Activated CD4-positive, alpha-beta T cell treated with anti-CD3 and anti-CD28 coated beads for 36 hours (primary cell): ENCODE data around the gene FGD4. TPM values are rescaled to one million over a fixed set of nuclear protein-coding genes. Genes with fewer than 3 reads are reported as not detected.
"Not testable (repeated sequence)": the region's sequence is repeated elsewhere in the genome, so short reads cannot be mapped to it uniquely, and the experiment has no call there.

Experiments used
- ATAC-seq: fragments of 200-7000 bp; cut with Tn5 transposase; one replicate; pipeline ENCODE4 v1.10.0; 2021; ENCODE audit warnings: mild to moderate bottlenecking, moderate library complexity
- CTCF ChIA-PET: fragments of 350-600 bp; sonication (Branson Sonifier 250); formaldehyde crosslinking; loops from one replicate; lab custom pipeline; 2021; ENCODE audit warnings: antibody characterized with exemption; lab: Charles Lee
- POLR2A ChIA-PET: fragments of 350-600 bp; sonication (Branson Sonifier 250); formaldehyde crosslinking; loops from one replicate; lab custom pipeline; 2021; ENCODE audit warnings: antibody characterized with exemption, inconsistent platforms; lab: Charles Lee
- DNase-seq: peaks from one replicate; pipeline ENCODE4 v3.0.0-alpha.2; 2020
- H3K27ac Mint-ChIP-seq: one replicate; pipeline ENCODE4 v1.8.0; 2021; ENCODE audit warnings: mixed read lengths
- H3K27me3 Mint-ChIP-seq: one replicate; pipeline ENCODE4 v1.8.0; 2021; ENCODE audit warnings: mixed read lengths
- H3K36me3 Mint-ChIP-seq: one replicate; pipeline ENCODE4 v1.8.0; 2021; ENCODE audit warnings: low read depth, mixed read lengths
- H3K4me1 Mint-ChIP-seq: one replicate; pipeline ENCODE4 v1.8.0; 2021; ENCODE audit warnings: mixed read lengths
- H3K4me3 Mint-ChIP-seq: one replicate; pipeline ENCODE4 v1.8.0; 2021; ENCODE audit warnings: mild to moderate bottlenecking, moderate library complexity, mixed read lengths
- H3K9me3 Mint-ChIP-seq: one replicate; pipeline ENCODE4 v1.8.0; 2021; ENCODE audit warnings: low read depth, mixed read lengths
- intact Hi-C, 2 experiments: fragments of 100-400 bp; cut with DNase I in 1 of 2; cut with micrococcal nuclease in 1 of 2; formaldehyde crosslinking; loops; one replicate each; pipeline versions ENCODE4 v1.14.2 to v1.15.1; 2022 to 2024; cut with DNase I, micrococcal nuclease
- total RNA-seq, 2 experiments: library from RNA; stranded (reverse); gene quantifications; one replicate each; pipeline ENCODE4 v1.2.3, GENCODE V29; 2021

FGD4 gene
- total RNA-seq, 2 experiments from 2014 or later = 0.07 TPM; not detected in 1

DNA sequence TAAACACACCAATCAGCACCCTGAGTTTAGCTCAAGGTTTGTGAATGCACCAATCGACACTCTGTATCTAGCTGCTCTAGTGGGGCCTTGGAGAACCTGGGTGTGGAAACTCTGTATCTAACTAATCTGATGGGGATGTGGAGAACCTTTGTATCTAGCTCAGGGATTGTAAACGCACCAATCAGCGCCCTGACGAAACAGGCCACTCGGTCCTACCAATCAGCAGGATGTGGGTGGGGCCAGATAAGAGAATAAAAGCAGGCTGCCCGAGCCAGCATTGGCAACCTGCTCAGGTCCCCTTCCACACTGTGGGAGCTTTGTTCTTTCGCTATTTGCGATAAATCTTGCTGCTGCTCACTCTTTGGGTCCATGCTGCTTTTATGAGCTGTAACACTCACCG, 127.0 kb downstream of the FGD4 start:
- DNase-seq, H3K36me3 Mint-ChIP-seq, POLR2A ChIA-PET, H3K9me3 Mint-ChIP-seq, intact Hi-C loops, H3K4me3 Mint-ChIP-seq, H3K27me3 Mint-ChIP-seq, H3K4me1 Mint-ChIP-seq, ATAC-seq, CTCF ChIA-PET, H3K27ac Mint-ChIP-seq: not testable (repeated sequence)

DNA sequence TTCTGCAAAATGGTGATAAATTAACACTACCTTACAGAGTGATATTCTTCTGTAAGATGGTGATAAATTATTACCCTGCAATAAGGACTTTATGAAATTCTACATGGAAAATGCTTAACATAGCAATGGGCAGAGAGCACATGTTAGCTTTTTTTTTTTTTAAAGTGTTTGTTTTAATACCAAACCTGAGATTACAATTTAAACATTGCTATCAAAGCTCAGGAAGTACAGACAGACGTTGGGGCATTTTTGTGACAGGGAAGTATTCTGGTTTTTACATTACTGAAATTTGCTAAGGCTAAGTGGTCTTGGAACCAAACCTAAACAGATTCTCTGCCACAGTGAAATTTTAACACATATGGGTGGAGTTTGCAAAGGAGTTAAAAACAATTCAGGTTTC, 133.1 kb downstream of the FGD4 start:
- ATAC-seq (no peak), DNase-seq (no peak)
- POLR2A ChIA-PET = no interaction called here
- Mint-ChIP-seq H3K27ac (no peak overlapping the region), H3K27me3 (peaks cover 10% of the 10 kb centered on the region), H3K36me3 (no peaks in the 10 kb centered on the region), H3K4me1 (peaks cover 6% of the 10 kb centered on the region), H3K4me3 (no peak overlapping the region), H3K9me3 (no peaks in the 10 kb centered on the region)
- CTCF ChIA-PET = interaction anchor here (1.0 kb wide), 1 partner anchor 167 kb away, joined by 3 read pairs; no protein-coding TSS in a partner anchor
- intact Hi-C loops = no loop called here

DNA sequence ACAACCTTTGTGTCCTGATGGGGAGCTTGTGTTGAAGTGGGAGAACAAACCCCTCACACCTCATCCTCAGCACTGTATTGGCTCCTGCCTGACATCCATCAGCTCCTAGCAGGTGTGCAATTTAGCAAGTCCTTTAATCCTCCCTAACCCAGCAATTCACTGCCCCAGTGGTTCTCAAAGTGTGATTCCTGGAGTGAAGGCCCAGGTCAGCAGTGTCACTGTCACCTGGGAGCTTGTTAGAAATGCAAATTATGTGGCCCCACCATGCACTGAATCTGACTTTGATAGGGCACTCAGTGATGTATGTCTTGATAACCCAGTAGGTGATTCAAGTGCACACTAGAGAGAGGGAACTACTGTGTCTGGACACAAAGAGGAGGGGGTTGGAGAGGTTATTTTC, 133.6 kb downstream of the FGD4 start:
- Mint-ChIP-seq H3K4me3 (no peak overlapping the region), H3K36me3 (no peaks in the 10 kb centered on the region), H3K27me3 (peaks cover 12% of the 10 kb centered on the region), H3K9me3 (no peaks in the 10 kb centered on the region), H3K4me1 (peaks cover 4% of the 10 kb centered on the region), H3K27ac (no peak overlapping the region)
- DNase-seq (no peak), ATAC-seq (no peak)
- ChIA-PET POLR2A (no interaction called here), CTCF (interaction anchor here (0.6 to 1.0 kb wide), 2 partner anchors 12 to 167 kb away, joined by 3 read pairs; no protein-coding TSS in a partner anchor)
- intact Hi-C loops = no loop called here

DNA sequence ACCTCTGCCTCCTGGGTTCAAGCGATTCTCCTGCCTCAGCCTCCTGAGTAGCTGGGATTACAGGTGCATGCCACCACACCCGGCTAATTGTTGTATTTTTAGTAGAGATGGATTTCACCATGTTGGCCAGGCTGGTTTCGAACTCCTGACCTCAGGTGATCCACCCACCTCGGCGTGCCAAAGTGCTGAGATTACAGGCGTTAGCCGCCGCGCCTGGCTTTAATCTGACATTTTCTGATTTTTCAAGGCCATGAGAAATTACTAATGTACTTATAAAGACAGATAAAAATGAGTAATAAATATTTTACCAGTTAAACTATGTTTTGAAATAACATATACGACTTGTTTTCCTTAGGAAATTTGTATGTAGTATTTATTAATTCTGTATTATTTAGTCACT, 134.1 kb downstream of the FGD4 start:
- H3K4me1 Mint-ChIP-seq, ATAC-seq, DNase-seq, intact Hi-C loops, H3K27ac Mint-ChIP-seq, CTCF ChIA-PET, H3K4me3 Mint-ChIP-seq, H3K36me3 Mint-ChIP-seq, H3K9me3 Mint-ChIP-seq, POLR2A ChIA-PET: not testable (repeated sequence)
- peaks cover 12% of the 10 kb centered on the region for H3K27me3 Mint-ChIP-seq

DNA sequence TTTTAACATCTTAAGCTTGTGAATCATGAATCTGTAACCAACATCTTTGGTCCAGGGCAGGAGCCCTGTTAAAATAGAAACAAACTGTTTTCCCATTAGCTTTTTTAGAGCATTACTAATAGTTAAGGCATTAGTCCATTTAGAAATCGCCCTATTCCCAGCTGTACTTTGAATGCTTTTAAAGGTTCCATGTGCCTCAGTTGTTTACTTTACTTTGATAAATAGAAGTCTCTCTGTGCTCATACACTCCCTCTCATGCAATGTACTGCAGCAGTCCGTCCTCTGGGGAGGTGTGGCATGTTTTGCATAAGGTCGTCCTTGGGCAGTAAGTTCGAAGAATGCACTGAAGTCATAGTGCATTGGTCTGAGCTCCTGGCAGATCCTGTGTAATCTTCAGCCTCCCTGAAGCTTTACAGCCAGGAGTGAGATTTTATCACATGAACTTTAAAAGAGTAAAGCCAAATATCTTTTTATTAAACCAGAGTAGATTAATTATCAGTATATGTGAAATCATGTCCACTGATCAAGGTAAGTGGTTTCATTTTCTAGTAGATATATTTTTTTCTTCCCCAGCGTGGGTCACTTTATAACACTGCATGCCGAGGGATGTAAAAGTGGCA, 134.7 kb downstream of the FGD4 start:
- H3K27ac Mint-ChIP-seq = no peak overlapping the region
- H3K27me3 Mint-ChIP-seq = peaks cover 12% of the 10 kb centered on the region
- no peaks in the 10 kb centered on the region for H3K36me3 Mint-ChIP-seq
- intact Hi-C loops = no loop called here
- H3K4me3 Mint-ChIP-seq = no peak overlapping the region
- ChIA-PET CTCF (no interaction called here), POLR2A (no interaction called here)
- no peaks in the 10 kb centered on the region for H3K9me3 Mint-ChIP-seq
- no peak for ATAC-seq
- DNase-seq = no peak
- H3K4me1 Mint-ChIP-seq = peaks cover 4% of the 10 kb centered on the region

DNA sequence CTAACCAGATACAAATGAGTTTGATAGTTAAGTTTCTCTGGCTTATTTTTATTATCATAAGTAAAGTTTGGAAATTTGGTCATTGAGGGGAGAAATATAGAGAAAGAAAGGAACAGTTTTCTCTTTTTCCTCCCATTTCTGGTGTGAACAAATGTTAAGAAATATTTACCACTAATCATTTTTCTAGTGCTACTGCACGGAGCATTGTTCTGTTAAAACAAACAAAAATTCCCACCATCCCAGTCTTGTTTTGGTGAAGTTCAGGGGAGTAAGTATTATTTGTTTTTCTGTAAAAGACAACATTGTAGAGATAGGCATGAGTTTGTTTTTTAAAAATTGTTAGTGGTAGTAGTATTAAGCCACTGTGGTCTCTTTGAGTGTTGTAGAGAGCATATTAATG, 135.3 kb downstream of the FGD4 start:
- Mint-ChIP-seq H3K4me1 (peaks cover 4% of the 10 kb centered on the region), H3K4me3 (no peak overlapping the region), H3K9me3 (no peaks in the 10 kb centered on the region), H3K27ac (no peak overlapping the region), H3K27me3 (peaks cover 12% of the 10 kb centered on the region), H3K36me3 (no peaks in the 10 kb centered on the region)
- ChIA-PET CTCF (no interaction called here), POLR2A (no interaction called here)
- no peak for ATAC-seq
- intact Hi-C loops = no loop called here
- DNase-seq = no peak

DNA sequence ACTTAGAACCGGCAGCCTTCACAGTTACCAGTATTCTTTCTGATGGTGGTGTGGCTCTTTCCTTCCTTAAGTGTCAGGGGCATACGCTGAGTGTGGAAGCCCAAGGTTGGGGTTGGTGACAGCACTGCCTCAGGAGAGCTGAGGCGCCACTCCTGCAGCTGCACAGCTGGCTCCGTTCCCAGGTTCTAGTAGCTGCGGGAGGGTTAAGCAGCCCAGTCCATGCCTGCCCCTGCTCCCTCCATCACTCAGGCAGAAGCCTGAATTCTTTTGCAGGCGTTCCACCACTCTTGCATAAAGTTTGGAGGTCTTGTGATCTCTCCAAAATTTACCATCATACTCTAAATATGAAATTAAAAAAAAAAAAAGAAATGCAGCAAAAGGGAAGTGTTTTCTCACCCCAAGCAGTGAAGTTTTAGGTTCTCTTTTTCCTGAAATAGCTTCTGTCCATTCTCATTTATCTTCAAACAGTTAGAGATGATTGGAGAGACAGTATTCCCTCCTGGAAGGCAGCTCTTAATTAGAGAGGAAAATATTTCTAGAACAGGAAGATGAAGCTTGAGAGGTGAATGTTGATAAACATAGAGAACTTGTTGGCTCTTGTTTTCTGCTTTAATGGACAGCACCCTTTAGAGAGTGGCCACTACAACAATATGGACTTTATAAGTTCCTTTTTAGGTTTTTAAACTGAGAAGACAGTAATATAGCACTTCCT, 136.1 kb downstream of the FGD4 start:
- H3K9me3 Mint-ChIP-seq = no peaks in the 10 kb centered on the region
- H3K4me1 Mint-ChIP-seq = peaks cover 4% of the 10 kb centered on the region
- no peak for ATAC-seq
- ChIA-PET POLR2A (no interaction called here), CTCF (interaction anchor here (0.6 kb wide), 2 partner anchors 79 to 773 kb away, joined by 3 read pairs; no protein-coding TSS in a partner anchor)
- H3K4me3 Mint-ChIP-seq = no peak overlapping the region
- intact Hi-C loops = no loop called here
- peaks cover 12% of the 10 kb centered on the region for H3K27me3 Mint-ChIP-seq
- no peaks in the 10 kb centered on the region for H3K36me3 Mint-ChIP-seq
- no peak overlapping the region for H3K27ac Mint-ChIP-seq
- peak; percentile 9 for DNase-seq

DNA sequence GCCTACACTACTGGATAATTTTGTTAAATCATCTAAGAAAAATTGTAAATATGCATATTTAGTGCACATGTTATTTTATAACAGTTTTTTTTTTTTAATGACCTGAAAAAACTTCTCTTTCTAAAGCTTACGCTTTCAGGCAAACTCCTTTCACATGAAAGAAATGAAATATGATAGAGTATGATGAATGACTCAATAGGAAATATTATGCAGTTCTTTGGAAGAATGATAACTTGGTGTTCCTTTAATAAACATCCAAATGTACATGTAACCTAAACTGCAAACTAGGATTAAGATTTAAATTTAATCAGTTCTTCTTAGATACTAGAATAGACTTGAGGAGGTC, 136.6 kb downstream of the FGD4 start:
- DNase-seq (no peak), ATAC-seq (no peak)
- Mint-ChIP-seq H3K36me3 (no peaks in the 10 kb centered on the region), H3K4me1 (peaks cover 4% of the 10 kb centered on the region), H3K27ac (no peak overlapping the region), H3K27me3 (peaks cover 12% of the 10 kb centered on the region), H3K9me3 (no peaks in the 10 kb centered on the region), H3K4me3 (no peak overlapping the region)
- intact Hi-C loops = no loop called here
- ChIA-PET POLR2A (no interaction called here), CTCF (interaction anchor here (0.6 kb wide), 1 partner anchor 773 kb away, joined by 3 read pairs; no protein-coding TSS in a partner anchor)

DNA sequence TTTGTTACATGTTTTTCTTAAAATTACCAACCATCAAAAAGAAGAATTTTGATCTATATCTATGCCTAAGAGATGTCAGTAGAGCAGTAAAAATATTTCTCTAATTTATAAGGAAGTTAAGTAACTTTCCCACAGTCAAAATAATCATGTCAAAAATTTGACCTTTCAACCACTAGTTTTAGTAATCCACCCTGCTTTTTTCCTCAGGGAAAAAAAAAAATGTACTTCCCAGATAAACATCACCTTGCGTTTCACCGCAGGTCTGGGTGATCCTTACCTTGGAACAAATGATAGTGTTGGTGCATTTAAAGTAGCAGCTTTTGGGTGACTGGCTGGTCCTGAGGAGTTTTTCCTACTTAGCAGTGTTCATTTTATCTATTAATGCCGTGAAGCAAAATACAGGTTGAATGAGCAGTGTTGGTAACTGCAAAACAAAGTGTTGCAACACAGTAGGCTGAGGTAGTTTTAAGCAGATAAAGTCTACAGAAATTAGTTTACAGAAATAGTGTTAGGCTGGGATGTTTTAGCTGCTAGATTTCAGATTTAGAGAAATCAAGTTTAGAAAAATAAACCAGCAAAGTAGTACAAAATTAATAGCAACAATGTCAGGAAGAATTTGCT, 142.5 kb downstream of the FGD4 start:
- Mint-ChIP-seq H3K27ac (no peak overlapping the region), H3K27me3 (peaks cover 5% of the 10 kb centered on the region), H3K9me3 (no peaks in the 10 kb centered on the region), H3K4me1 (no peaks in the 10 kb centered on the region), H3K36me3 (no peaks in the 10 kb centered on the region), H3K4me3 (no peak overlapping the region)
- POLR2A ChIA-PET = no interaction called here
- ATAC-seq = no peak
- no peak for DNase-seq
- intact Hi-C loops = no loop called here
- CTCF ChIA-PET = no interaction called here

DNA sequence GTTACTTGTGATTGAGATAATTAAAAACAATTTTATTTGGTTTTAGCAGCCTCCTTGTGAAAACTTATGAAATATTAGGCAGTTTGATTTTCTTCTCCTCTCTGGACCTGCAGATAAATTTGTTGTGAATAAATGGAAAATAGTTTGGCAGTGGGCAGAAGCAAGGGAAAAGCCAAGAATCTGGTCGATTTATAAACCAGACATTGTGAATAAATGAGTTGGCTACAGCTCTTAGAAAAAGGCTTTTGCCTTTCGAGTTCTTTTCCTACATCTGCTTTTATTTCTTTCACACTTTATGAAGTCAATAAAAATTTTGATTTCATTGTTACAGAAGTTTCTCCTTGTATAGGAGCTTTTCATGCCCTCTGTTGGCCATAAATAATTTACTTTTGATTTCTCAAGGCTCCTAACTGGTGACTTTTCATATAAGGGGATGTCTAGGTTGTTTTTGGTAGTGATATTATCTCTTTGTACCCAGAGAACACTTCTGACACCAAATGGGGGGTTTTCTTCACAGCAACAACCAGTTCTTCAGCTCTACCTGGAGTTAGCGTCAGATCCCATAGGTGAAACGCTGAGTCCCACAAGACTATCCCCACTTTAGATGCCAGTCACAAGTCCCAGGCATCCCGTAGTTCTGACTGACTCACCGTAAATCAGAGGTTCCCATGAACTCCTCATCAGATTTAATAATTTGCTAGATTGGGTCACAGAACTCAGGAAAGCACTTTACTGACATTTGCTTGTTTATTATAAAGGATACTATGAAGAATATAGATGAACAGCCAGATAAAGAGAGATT, 143.3 kb downstream of the FGD4 start:
- DNase-seq (no peak), ATAC-seq (no peak)
- H3K4me1 Mint-ChIP-seq = no peaks in the 10 kb centered on the region
- H3K27me3 Mint-ChIP-seq = no peaks in the 10 kb centered on the region
- no peaks in the 10 kb centered on the region for H3K36me3 Mint-ChIP-seq
- H3K9me3 Mint-ChIP-seq = no peaks in the 10 kb centered on the region
- no peak overlapping the region for H3K4me3 Mint-ChIP-seq
- ChIA-PET CTCF (no interaction called here), POLR2A (no interaction called here)
- no peak overlapping the region for H3K27ac Mint-ChIP-seq
- intact Hi-C loops = no loop called here

DNA sequence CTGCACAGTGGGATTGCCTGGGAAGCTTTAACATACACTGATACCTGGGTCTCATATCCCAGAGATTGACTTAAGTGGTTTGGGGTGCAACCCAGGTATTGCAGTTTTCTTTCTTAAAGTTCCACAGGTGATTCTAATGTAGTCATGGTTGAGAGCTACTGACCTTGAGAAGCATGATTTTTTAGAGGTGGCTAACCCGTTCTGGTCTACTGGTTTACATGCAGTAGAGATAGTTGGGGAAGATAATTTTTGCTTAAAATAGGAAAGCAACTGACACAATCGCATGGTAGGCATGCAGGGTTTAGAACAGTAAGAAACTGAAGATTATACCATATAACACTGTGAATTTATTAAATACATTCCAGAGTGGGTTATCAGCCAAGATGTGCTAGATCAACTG, 145.5 kb downstream of the FGD4 start:
- no peak overlapping the region for H3K27ac Mint-ChIP-seq
- no peak for DNase-seq
- no peaks in the 10 kb centered on the region for H3K9me3 Mint-ChIP-seq
- H3K4me1 Mint-ChIP-seq = no peaks in the 10 kb centered on the region
- ATAC-seq = no peak
- intact Hi-C loops = no loop called here
- CTCF ChIA-PET = interaction anchor here (1.1 kb wide), 1 partner anchor 66 kb away, joined by 4 read pairs; no protein-coding TSS in a partner anchor
- POLR2A ChIA-PET = no interaction called here
- H3K36me3 Mint-ChIP-seq = no peaks in the 10 kb centered on the region
- no peak overlapping the region for H3K4me3 Mint-ChIP-seq
- no peaks in the 10 kb centered on the region for H3K27me3 Mint-ChIP-seq
